GM18861 (cell line): ENCODE results near the gene GJB1.
"Not testable (repeated sequence)": the region's sequence is repeated elsewhere in the genome, so short reads cannot be mapped to it uniquely, and the experiment has no call there.

Source experiments
- ATAC-seq: cut with Tn5 transposase; IDR thresholded peaks from one replicate; pipeline ENCODE4 v1.9.1; 2021; ENCODE audit not compliant: unreplicated experiment

Gene GJB1

DNA sequence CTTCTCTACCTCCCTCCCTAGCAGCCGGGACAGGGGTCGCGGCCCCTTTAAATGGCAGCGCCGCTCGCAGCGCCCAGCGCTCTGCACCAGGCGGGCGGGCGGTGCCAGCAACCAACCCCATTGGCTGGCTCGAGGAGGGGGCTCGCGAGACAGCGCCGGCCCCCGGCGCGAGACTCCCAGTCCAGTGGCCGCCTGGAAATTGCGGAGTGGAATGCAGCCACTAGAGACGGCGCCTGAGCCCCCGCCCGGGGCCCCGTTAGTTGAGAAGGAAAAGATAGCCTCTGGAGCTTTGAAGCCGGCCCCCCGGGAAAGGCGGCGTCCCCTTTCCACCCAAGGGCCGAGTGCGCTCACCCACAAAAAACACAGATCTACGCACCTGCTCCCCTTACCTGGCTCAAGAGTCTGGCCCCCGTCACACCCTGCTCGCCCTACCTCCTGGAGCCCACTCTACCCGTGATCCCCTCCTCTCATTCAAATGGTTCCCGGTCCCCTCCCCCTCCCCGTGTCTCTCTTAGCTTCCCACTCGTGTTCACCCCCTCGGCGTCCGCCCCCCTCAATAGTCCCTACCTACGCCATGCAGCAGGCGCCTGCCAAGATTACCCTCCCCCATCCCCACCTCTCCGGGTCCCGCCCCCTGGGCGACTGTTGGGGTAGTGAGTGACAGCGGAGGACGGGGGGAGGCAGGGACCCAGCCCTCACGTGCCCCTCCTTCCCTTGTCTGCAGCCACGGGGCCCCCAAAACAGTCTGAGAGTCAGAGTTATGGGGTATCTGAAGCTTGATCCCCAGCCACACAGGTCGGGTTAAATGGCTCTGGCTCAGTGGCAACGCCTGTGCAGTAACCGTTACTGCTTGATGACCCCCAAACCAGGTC lies 31.3 kb downstream of the GJB1 start, which contains the start of gene ZMYM3:
TSS of gene ZMYM3 (minus strand) at position 49 of the 872 bp plus-strand sequence. CDS start 885 bp downstream, outside the sequence.
- ATAC-seq: peak; percentile 71

- ATAC-seq: no peak
These were observed 33.0 kb downstream of the GJB1 start for GRCh38 chrX:71256051-71256450.

DNA sequence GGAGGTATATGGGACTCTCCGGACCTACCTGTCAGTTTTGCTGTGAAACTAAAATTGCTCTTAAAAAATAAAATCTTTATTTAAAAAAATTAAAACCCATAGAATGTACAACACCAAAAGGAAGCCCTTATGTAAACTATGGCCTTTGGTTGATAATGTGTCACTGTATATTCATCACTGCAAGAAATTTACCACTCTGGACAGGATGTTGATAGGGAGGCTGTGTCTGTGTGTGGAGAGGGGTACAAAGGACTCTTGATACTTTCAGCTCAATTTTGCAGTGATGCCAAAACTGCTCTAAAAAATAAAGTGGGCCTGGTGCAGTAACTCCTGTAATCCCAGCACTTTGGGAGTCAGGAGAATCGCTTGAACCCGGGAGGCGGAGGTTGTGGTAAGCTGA lies 33.8 kb downstream of the GJB1 start:
- no peak for ATAC-seq

DNA sequence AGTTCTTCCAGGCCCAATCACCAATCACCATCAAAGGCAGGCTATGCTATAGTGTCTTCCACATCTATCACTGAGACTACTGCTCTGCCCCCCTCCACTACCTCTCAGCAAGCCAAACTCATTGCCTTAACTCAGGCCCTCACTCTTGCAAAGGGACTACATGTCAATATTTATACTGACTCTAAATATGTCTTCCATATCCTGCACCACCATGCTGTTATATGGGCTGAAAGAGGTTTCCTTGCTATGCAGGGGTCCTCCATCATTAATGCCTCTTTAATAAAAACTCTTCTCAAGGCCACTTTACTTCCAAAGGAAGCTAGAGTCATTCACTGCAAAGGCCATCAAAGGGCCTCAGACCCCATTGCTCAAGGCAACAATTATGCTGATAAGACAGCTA lies 45.6 kb downstream of the GJB1 start:
- ATAC-seq: not testable (repeated sequence)

- no peak for ATAC-seq
These were observed 46.9 kb downstream of the GJB1 start for GRCh38 chrX:71269801-71270395.

DNA sequence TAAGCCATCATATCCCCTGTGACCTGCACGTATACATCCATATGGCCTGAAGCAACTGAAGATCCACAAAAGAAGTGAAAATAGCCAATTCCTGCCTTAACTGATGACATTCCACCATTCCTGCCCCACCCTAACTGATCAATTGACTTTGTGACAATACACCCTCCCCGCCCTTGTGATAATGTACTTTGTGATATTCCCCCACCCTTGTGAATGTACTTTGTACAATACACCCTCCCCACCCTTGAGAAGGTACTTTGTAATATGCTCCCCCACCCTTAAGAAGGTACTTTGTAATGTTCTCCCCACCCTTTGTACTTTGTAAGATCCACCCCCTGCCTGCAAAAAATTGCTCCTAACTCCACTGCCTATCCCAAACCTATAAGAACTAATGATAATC lies 49.3 kb downstream of the GJB1 start:
- not testable (repeated sequence) for ATAC-seq
